ENCODE results near the gene REPIN1.

REPIN1 gene

DNA sequence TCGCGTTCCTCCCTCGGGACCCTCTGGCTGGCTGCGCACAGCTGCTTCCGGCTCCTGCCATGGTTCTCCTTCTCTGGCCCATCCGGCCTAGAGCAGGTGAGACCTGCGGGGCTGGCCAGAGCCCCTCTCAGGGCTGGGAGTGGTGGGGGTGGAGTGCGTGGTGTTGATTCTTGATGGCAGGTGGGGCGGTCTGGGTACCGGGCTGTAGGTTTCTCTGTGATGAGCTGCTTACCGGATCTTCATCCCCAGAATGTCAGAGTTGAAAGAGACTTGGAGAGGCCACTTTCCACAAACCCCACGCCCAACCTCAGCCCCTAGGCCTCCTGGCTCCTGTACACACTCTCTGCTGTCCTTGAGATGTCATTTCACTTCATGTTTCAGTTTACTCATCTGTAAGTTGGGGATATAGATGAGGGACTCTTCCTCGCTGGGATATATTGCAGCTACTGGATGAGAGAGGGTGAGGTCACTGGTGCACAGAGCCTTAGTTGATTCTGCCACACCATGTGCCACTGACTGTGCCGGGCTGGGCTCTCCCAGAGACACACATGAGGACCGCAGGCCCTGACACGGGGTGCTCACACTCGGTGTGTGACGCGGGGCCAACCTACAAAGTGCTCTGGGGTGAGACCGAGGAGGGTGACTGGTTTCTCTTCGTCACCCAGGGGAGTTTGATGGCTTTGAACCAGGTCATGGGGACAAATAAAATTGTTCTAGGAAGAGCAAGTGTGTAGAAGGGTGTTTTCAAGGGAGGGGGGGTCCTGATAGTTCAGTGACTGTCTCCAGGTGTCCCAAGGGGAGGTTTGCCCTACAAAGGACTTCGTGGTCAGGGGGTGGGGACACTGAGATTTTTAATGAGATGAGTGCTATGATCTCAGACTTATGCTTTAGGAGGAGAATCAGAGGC is 40.0 kb downstream of the REPIN1 start:
- peak in 1 of 2 donors; percentile 2 for ATAC-seq

DNA sequence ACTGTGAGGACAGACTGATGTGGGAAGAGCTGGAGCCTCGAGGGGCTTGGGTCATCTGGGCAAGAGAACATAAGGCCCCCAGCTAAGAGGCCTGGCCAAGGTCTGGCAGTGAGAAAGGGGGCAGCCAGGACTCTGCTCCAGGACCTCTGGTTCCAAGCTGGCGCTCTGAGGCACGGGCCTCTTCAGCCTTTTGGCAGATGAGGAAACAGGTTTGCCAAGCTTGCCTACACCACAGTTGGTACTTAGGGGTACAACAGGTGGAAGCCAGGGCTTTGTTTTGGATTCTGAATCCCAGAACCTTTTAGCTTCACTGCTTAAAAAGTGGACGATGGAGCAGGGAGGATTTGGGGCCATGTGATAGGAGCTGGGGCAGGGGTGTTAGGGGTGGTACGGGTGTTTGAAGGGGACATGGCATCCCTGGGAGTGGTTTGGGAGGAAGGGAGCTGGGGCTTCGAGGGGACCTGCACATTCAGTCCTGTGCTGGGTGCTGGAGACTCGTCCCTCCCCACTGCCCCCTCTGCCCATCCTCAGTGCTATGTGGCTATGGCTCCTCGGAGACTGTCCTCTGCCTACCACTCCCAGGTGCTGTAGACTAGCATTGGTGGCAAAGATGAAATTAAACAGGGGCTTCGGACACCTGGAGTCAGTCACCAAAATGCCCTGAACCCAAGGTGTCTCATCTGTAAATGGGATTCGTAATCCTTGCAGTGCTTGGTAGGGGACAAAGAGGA is 40.8 kb downstream of the REPIN1 start:
- ATAC-seq = no peak

DNA sequence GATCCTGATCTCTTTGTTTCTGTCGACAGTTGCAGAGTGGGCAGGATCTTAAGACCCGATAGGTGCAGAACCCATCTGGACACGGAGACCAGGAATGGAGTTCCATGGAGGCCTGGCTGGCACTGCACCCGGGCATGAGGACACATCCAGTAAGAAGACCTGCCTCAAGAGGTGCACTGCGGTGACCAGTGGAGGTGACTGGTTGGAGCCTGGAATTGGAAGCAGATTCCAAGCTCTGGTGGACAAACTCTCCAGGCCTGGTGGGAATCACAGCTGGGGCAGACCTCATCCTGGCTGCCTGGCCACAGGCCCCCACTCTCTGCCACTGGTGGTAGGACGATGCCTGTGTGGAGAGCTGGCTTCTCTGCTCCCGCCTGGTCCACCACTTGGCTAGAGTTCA is 41.5 kb downstream of the REPIN1 start:
- no peak for ATAC-seq

DNA sequence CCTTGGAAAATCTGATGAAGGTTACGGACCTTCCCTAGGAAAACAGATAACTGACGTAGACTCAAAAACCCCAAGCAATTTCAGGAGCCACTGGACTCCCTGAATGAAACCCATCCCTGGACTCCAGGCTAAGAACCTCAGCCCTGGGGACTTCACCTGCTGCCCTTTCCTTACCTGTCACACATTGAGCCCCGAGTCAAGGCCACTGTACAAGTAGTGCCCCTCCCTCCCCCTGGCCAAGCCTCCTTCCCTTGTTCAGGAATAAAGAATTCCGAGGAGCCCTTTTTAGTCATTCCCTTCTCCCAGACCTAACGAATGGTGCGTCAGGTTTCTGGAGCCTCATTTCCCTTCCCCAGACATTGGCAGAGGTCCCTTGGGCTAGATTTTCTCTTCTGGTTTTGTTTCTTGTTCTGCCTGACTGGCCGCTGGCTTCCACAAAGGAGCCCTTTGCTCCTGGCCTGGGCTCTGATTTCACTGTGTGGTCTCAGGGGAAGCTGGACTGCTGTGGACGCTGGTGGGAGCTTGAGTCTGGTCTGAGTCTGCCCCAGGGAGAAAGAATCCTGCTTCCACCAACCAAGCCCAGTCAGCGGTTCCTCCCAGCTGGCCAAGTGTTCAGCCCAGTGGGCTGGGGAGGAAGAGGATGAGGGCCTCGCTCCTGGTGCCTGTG is 42.2 kb downstream of the REPIN1 start:
- no peak for ATAC-seq

DNA sequence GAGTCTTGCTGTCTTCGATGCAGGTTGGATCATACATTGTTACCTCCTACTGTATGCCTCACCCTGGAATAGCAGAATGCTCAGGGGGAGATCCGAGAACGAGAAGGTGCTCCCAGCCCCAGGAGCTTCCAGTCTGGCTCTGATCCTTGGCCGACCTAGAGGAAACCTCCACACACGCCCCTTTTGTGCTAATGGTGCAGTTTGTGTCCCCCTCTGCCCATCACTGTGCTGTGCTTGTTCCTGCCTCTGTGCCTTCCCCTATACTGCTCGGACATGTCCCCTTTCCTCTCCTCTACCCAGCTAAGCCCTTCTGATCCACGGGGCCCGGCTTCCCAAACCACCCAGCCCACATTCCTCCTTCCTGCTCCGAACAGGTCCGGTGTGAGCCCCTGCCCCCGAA is 43.0 kb downstream of the REPIN1 start:
- ATAC-seq = no peak

DNA sequence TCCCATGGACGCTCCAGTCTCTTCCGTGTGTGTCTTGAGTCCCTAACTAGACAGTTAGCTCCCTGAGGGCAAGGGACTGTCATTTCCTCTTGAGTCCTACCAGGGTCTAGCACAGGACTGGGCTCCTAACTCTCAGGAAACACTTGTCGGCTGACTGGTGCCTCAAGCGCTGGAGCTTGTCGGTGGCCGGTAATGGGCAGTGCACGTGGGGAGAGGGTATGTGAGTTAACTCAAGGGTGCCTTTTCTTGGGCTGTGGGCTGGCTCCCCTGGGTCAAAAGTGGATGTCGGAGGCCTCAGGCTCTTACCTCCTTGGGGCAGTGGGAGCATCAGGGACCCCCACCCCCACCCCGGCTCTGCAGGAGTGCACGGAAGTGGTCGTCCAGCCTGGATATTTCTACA is 43.4 kb downstream of the REPIN1 start:
- ATAC-seq = no peak

DNA sequence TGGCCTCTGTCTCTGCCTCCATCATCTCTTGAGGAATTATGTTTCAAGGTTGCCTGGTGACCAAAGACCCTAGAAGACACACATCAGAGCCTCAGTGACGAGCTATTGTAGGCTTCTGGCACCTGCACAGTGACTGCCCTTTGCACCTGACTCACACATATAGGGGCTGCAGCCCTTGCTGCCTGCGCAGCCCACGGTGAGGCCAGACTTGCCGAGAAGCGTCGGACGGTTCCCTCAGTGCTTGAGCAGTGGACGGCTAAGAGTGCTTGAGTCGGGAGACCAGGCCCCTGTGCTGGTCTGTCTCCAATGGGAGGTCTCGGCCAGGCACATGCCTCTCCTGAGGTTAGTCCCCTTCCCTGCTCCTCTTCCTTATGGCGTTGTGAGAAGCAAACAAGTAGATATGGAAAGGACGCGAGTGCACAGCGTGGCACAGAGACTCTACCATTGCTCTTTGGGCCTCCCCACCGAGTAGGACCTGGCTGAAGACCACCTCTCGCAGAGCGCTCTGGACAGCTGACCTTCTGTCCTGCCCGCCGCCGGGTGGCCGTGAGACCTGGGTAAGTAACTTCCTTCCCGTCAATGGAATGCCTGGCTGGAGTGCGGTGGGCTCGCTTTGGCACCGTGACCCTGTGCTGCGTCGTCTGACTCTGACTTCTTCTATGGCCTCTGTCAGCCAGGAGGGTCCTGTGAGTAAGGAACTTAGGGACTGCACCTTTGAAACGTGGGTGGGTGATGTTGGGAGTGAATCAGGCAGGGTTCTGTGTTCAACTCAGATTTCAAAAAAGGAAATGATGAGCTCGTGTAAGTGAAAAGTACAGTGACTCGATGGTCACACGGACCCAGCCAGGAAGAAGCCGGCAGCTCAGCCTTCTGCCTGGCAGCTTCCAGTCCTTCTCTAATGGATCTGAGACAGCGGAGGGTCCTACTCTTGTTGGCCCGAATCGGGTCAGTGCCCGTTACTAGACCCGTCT is 44.2 kb downstream of the REPIN1 start:
- ATAC-seq = no peak

DNA sequence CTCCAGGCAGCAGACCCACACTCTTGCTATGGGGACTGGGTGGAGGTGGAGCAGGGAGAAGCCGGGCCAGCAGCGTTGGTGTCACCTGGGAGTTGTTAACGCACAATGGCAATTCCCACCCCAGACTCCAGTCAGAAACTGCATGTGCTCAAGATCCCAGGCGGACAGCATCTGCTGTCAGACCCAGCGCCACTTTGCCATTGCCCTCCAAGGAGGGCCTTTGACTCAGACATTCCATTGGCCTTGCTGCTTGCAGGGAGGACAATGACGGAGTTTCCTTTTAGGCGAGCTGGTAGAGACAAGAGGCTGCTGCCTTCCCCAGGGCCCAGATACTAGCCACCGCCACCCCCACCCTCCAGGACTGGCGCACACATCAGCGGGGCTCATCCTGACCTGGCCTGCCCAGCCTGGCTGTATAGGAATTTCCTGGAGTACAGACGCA is 45.0 kb downstream of the REPIN1 start:
- no peak for ATAC-seq

DNA sequence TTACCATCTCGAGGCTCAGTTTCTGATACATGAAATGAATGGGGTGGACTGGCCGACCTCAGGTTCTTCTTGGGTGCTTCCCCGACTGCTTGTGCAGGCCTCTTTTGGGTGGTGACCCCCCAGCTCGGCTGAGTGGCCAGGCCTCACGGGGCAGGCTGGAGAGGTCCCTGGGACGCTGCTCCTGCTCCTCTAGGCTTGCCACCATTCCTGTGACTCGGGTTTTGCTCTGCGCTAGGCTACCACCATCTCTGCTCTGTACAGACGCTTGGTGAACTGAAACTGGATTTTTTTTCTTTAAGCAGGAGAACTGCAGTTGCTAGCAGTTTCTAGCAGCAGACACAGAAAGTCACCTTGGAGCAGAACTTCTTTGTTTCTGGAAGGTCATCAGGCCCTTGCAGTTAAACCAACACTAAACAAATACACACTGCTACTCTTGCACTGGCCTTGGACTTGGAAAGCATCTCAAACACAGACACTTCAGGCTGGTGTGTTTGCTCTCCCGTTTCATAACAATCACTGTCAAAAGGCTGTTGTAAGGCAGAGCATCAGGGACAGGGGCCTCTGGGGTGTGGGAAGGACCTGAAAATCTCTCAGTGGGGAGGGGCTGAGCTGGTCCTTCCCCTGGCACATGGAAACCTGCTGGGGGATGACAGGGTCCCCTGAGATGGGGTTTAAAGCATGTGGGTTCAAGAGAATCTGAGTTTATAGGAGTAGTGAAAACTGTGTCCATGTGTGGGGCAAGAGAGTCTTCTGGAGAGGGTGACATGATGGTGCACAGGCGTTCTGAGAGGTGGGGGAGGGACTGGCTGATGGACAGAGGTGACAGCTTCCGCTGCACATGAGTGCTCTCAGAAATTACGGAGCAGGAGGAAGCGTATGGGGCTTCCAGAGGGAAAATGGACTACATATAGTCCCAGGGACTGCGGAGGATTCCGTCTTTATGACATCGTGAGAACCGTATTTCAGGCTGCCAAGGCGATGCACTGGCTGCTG is 46.8 kb downstream of the REPIN1 start:
- ATAC-seq = no peak

DNA sequence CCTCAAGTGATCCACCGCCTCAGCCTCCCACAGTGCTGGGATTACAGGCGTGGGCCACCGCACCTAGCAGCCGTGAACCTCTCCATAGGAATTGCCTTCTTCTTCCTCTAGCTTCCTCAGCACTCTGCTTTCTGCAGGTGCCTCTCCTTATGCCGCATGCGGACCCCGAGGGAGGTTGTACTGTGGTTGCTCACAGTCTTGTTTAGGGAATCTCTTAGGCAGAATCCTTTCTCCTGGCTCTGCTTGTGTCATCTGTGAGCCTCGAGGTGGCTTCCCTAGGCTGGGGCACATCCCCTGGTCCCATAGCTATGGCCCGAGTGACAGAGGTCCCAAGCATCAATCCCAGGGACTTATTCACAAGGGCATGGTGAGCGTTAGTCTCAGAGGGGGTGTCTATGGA is 48.6 kb downstream of the REPIN1 start:
- ATAC-seq = no peak

DNA sequence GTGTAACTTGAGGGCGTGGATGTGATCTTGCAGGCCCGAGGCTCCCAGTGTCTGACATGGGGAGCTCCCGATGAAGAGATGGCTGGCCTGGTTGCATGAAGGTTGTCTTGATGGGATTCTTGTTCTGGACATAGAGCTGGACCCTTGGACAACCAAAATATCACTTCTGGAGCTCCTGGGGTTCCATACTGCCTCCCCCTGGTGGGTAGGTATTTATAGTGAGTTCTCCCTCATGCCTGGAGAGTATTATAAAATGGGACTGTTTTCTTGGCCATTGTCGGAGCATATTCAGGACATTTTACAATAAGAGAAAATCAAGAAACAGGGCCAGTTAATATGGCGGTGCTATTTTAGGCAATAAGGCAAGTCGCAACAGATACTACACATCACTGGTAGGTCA is 49.2 kb downstream of the REPIN1 start:
- ATAC-seq = no peak

DNA sequence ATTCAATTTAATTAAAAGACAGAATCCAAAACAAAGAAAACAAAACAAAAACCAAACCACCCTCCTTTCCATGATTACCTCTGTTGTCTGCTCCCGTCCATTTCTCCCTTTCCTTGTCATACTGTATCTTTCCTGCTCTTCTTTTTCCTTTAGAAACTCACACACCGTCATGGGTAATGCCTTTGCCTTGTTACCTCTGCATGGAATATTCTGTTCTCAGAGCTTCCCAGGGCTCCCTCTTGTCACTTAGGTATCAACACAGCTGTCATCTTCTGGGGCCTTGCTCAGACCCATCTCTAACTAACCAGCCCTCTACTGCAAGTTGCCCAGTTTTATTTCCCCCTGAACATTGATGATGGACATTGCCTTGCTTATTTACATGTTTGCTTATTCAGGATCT is 51.6 kb downstream of the REPIN1 start:
- ATAC-seq = no peak

DNA sequence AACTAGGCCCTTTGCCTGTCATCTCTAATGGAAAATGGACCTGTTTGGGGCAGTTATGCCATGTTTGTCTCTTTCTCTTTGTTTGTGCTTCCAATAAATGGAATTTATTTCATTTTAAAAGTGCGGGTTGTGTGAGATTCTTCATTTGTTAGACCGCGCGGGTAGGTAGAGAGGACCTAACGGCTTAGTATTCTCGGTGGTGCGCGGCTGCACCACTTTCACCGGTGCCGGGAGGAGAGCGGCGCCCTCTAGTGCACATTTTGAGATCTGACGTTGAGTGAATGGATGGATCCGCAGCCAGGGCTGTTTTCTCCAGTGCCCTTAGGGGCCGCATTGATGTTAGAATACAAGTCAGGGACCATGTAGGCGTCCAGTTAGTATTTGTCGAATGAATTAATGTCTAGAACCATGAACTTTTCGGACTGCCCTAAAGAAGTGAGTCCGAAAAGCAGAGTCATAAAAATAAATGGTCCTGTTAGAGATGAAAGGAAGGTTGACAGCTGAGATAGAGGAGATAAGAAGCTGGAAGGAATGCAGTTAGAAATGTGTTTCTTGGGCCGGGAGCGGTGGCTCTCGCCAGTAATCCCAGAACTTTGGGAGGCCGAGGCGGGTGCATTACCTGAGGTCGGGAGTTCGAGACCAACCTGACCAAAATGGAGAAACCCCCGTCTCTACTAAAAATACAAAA is 52.5 kb downstream of the REPIN1 start:
- peak; percentile 97 to 99 for ATAC-seq

DNA sequence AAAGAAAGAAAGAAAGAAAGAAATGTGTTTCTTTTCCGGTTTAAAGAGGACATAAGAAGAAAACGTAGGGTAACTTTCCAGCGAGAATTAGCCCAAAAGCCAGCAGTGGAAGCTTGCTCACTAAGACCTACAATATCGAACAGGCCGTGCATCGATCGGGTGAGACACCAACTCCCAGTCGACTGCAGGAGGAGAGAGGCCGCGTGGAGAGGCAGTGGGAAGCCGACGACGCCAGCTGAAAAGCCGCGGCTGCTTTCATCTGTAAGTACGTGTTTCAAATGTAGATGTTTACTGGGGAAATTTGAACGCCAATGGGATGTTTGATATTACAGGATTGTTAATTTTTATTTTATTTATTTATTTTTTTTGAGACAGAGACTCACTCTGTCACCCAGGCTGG is 53.2 kb downstream of the REPIN1 start:
- no peak for ATAC-seq

Measured in activated CD4-positive, CD25-positive, alpha-beta regulatory T cell treated with anti-CD3 and anti-CD28 coated beads, Interleukin-2, amount 50 U/mL, for 24 hours (primary cell).